PC-3 (cell line): Measurements from ENCODE around the gene KCNC1. TPM values are rescaled to one million over a fixed set of nuclear protein-coding genes. Genes with fewer than 3 reads are reported as not detected.

ENCODE experiments used
- ATAC-seq: fragments of 200-7000 bp; cut with Tn5 transposase; 2 replicates; pipeline ENCODE4 v1.9.1; 2020; ENCODE audit warnings: mild to moderate bottlenecking, moderate library complexity
- BruUV-seq: library from RNA; stranded (reverse); fragments of 400-500 nt; replicated peaks from 2 replicates; lab custom pipeline; 2021; lab: Mats Ljungman, UMichigan
- CTCF ChIA-PET: fragments of 300-600 bp; sonication (Branson Sonifier 250); formaldehyde crosslinking; loops from one replicate; lab custom pipeline; 2022; ENCODE audit warnings: antibody characterized with exemption; lab: Charles Lee
- POLR2A ChIA-PET: fragments of 300-600 bp; sonication (Branson Sonifier 250); formaldehyde crosslinking; loops from one replicate; lab custom pipeline; 2022; ENCODE audit warnings: antibody characterized with exemption; ENCODE audit not compliant: unreplicated experiment; lab: Charles Lee
- DNase-seq: peaks from one replicate; pipeline ENCODE4 v3.0.0-alpha.2; 2015
- H2AFZ ChIP-seq: fragments of 300-600 bp; sonication (generic); 2 replicates; pipeline ENCODE4 v1.6.0; 2016; ENCODE audit warnings: antibody characterized with exemption, low read length
- H3F3A ChIP-seq: fragments of 300-600 bp; sonication (generic); one replicate; pipeline ENCODE4 v1.6.0; 2017; ENCODE audit warnings: antibody characterized with exemption, low read length, control low read depth, mild to moderate bottlenecking; ENCODE audit not compliant: unreplicated experiment
- H3K27ac ChIP-seq: fragments of 300-600 bp; sonication (generic); 2 replicates; pipeline ENCODE4 v1.5.1; 2016; ENCODE audit warnings: mild to moderate bottlenecking, low read length
- H3K27me3 ChIP-seq: fragments of 300-600 bp; sonication (generic); 2 replicates; pipeline ENCODE4 v1.6.1; 2016; ENCODE audit warnings: low read length, mixed read lengths
- H3K36me3 ChIP-seq: fragments of 300-600 bp; sonication (generic); 2 replicates; pipeline ENCODE4 v1.6.1; 2016; ENCODE audit warnings: low read depth, mixed run types, low read length, mixed read lengths
- H3K4me1 ChIP-seq: fragments of 300-600 bp; sonication (generic); 2 replicates; pipeline ENCODE4 v1.5.1; 2016; ENCODE audit warnings: low read length; ENCODE audit not compliant: insufficient read depth
- H3K4me2 ChIP-seq: fragments of 300-600 bp; sonication (generic); 2 replicates; pipeline ENCODE4 v1.6.0; 2016; ENCODE audit warnings: low read length
- H3K4me3 ChIP-seq: fragments of 300-600 bp; sonication (generic); 2 replicates; pipeline ENCODE4 v1.5.1; 2016; ENCODE audit warnings: mild to moderate bottlenecking, low read length, mixed read lengths
- H3K79me2 ChIP-seq: fragments of 300-600 bp; sonication (generic); 2 replicates; pipeline ENCODE4 v1.6.1; 2017; ENCODE audit warnings: low read length, mixed read lengths
- H3K9ac ChIP-seq: fragments of 300-600 bp; sonication (generic); 2 replicates; pipeline ENCODE4 v1.6.0; 2016; ENCODE audit warnings: mild to moderate bottlenecking, low read length
- H3K9me2 ChIP-seq: fragments of 300-600 bp; sonication (generic); replicated peaks from 2 replicates; pipeline ENCODE4 v1.6.1; 2016; ENCODE audit warnings: mixed run types, low read length, mixed read lengths
- H3K9me3 ChIP-seq: fragments of 300-600 bp; sonication (generic); 2 replicates; pipeline ENCODE4 v1.6.1; 2016; ENCODE audit warnings: low read length, mixed read lengths
- H4K20me1 ChIP-seq: fragments of 300-600 bp; sonication (generic); 2 replicates; pipeline ENCODE4 v1.6.1; 2016; ENCODE audit warnings: low read length, mixed read lengths
- CTCF ChIP-seq: fragments of 300-600 bp; sonication (generic); conservative IDR thresholded peaks from 2 replicates; pipeline ENCODE4 v1.5.1; 2017; ENCODE audit warnings: antibody characterized with exemption, low read depth, mild to moderate bottlenecking, low read length
- EZH2 ChIP-seq: fragments of 300-600 bp; sonication (generic); IDR thresholded peaks from one replicate; pipeline ENCODE4 v1.6.1; 2017; ENCODE audit warnings: antibody characterized with exemption, mild to moderate bottlenecking, low read length; ENCODE audit not compliant: unreplicated experiment
- EZH2phosphoT487 ChIP-seq: fragments of 300-600 bp; sonication (generic); IDR thresholded peaks from 2 replicates; pipeline ENCODE4 v1.6.1; 2018; ENCODE audit warnings: mild to moderate bottlenecking, antibody characterized with exemption, low read length, borderline replicate concordance
- intact Hi-C: fragments of 100-400 bp; cut with micrococcal nuclease; formaldehyde crosslinking; loops from 2 replicates; pipeline ENCODE4 v1.9.0; 2023
- total RNA-seq: library from RNA; depleted of rRNA; stranded (reverse); fragments of >200 nt; gene quantifications from 2 replicates; pipeline ENCODE4 v1.2.3, GENCODE V29; 2014

KCNC1 gene
- total RNA-seq, 1 experiment from 2014 or later: not detected

- H3K9me3 ChIP-seq: no peaks in the 10 kb centered on the region
- ATAC-seq (no peak), DNase-seq (no peak)
- no peaks in the 10 kb centered on the region for H4K20me1 ChIP-seq
- no peak overlapping the region for H3K27ac ChIP-seq
- BruUV-seq: no TSS peak
- no peak overlapping the region for H3K4me3 ChIP-seq
- no peak overlapping the region for H2AFZ ChIP-seq
- no peaks in the 10 kb centered on the region for H3K9me2 ChIP-seq
- no peaks in the 10 kb centered on the region for H3F3A ChIP-seq
- H3K4me2 ChIP-seq: no peak overlapping the region
- ChIA-PET CTCF (no interaction called here), POLR2A (no interaction called here)
- no peaks in the 10 kb centered on the region for H3K79me2 ChIP-seq
- H3K9ac ChIP-seq: no peak overlapping the region
- no peaks in the 10 kb centered on the region for H3K36me3 ChIP-seq
- TF ChIP-seq CTCF (no peak), EZH2 (no peak), EZH2phosphoT487 (no peak)
- intact Hi-C loops: no loop called here
- H3K4me1 ChIP-seq: peaks cover 11% of the 10 kb centered on the region
- peaks cover 47% of the 10 kb centered on the region for H3K27me3 ChIP-seq
These were observed 46.5 kb upstream of the KCNC1 start for GRCh38 chr11:17687946-17688670.

GRCh38 chr11:17691550-17691949 lies 43.0 kb upstream of the KCNC1 start:
- no peaks in the 10 kb centered on the region for H3F3A ChIP-seq
- POLR2A ChIA-PET: no interaction called here
- TF ChIP-seq EZH2phosphoT487: no peak
- TF ChIP-seq CTCF: no peak
- no peak for TF ChIP-seq EZH2
- H3K36me3 ChIP-seq: no peaks in the 10 kb centered on the region
- ATAC-seq: no peak
- no peak overlapping the region for H3K9ac ChIP-seq
- BruUV-seq: no TSS peak
- no peaks in the 10 kb centered on the region for H4K20me1 ChIP-seq
- peaks cover 70% of the 10 kb centered on the region for H3K27me3 ChIP-seq
- no peak overlapping the region for H3K27ac ChIP-seq
- no peak overlapping the region for H3K4me2 ChIP-seq
- H3K9me2 ChIP-seq: no peaks in the 10 kb centered on the region
- H3K79me2 ChIP-seq: no peaks in the 10 kb centered on the region
- no peaks in the 10 kb centered on the region for H3K9me3 ChIP-seq
- no peak overlapping the region for H2AFZ ChIP-seq
- CTCF ChIA-PET: no interaction called here
- intact Hi-C loops: no loop called here
- no peak for DNase-seq
- H3K4me3 ChIP-seq: no peak overlapping the region
- H3K4me1 ChIP-seq: no peaks in the 10 kb centered on the region

GRCh38 chr11:17691976-17692375 lies 42.6 kb upstream of the KCNC1 start:
- ATAC-seq: no peak
- intact Hi-C loops: no loop called here
- TF ChIP-seq EZH2phosphoT487 (no peak), EZH2 (no peak), CTCF (no peak)
- ChIA-PET CTCF (no interaction called here), POLR2A (no interaction called here)
- Histone ChIP-seq H3K9ac (no peak overlapping the region), H3K36me3 (no peaks in the 10 kb centered on the region), H3K4me2 (no peak overlapping the region), H3K27ac (no peak overlapping the region), H3K4me3 (no peak overlapping the region), H2AFZ (no peak overlapping the region), H4K20me1 (no peaks in the 10 kb centered on the region), H3K27me3 (peaks cover 70% of the 10 kb centered on the region), H3K79me2 (no peaks in the 10 kb centered on the region), H3K9me3 (no peaks in the 10 kb centered on the region), H3F3A (no peaks in the 10 kb centered on the region), H3K9me2 (no peaks in the 10 kb centered on the region), H3K4me1 (no peaks in the 10 kb centered on the region)
- no TSS peak for BruUV-seq
- no peak for DNase-seq
